ENCODE data around the gene PTPRO. TPM values are rescaled to one million over a fixed set of nuclear protein-coding genes. Genes with fewer than 3 reads are reported as not detected.

The PTPRO gene
- total RNA-seq, 1 experiment from 2014 or later = 0.52 TPM

GRCh38 chr12:15631007-15631715 is 308.9 kb downstream of the PTPRO start:
- no peak overlapping the region for H2BK20ac ChIP-seq (ENCODE audit: low read depth, low read length, poor library complexity, severe bottlenecking)
- H3K9ac ChIP-seq (ENCODE audit: extremely low read depth, insufficient read length, low read length) = no peak overlapping the region
- H3K79me2 ChIP-seq (ENCODE audit: insufficient read depth, low read length) = no peaks in the 10 kb centered on the region
- H3K14ac ChIP-seq (ENCODE audit: insufficient read depth, low read length) = no peak overlapping the region
- H4K91ac ChIP-seq (ENCODE audit: insufficient read length, low read depth, low read length) = no peak overlapping the region
- H3K4me2 ChIP-seq (ENCODE audit: insufficient read depth, insufficient read length, low read length) = no peak overlapping the region
- no peaks in the 10 kb centered on the region for H4K20me1 ChIP-seq (ENCODE audit: control insufficient read depth, insufficient read depth, insufficient read length)
- no peak overlapping the region for H3T11ph ChIP-seq (ENCODE audit: low read length)
- no peaks in the 10 kb centered on the region for H3K79me1 ChIP-seq (ENCODE audit: insufficient read depth, low read depth, low read length, poor library complexity, severe bottlenecking)
- no peaks in the 10 kb centered on the region for H3K27me3 ChIP-seq (ENCODE audit: insufficient read depth, low read length)
- H3K18ac ChIP-seq (ENCODE audit: insufficient read length, low read depth, low read length) = no peak overlapping the region
- no peak overlapping the region for H2AFZ ChIP-seq (ENCODE audit: low read length)
- H2BK15ac ChIP-seq (ENCODE audit: low read depth, low read length) = no peak overlapping the region
- H2BK5ac ChIP-seq (ENCODE audit: insufficient read length, low read length) = no peak overlapping the region
- TF ChIP-seq CTCF (conservative IDR thresholded peaks at IDR 0.05) = no peak
- peak overlapping the region in 1 of 2 experiments; percentile 7; a peak in 1 of 5 replicates for H3K4me3 Mint-ChIP-seq
- no peak overlapping the region for H3K27ac ChIP-seq (ENCODE audit: insufficient read length, low read depth, low read length)
- no CpG with 5 or more reads among the region's 6 CpGs for WGBS (ENCODE audit: extremely low coverage, insufficient read length, low lambda C conversion rate)
- H2AK5ac ChIP-seq (ENCODE audit: insufficient read length, low read length) = no peak overlapping the region
- H3K9me3 Mint-ChIP-seq = no peaks in the 10 kb centered on the region
- no peaks in the 10 kb centered on the region for H3K27me3 Mint-ChIP-seq (ENCODE audit: low read depth)
- no peaks in the 10 kb centered on the region for H3K23me2 ChIP-seq (ENCODE audit: insufficient read length, low read depth, low read length, poor library complexity, severe bottlenecking)
- no peak overlapping the region for H4K8ac ChIP-seq (replicated peaks; ENCODE audit: insufficient read length, low read depth, low read length)
- no peak overlapping the region for H4K5ac ChIP-seq (ENCODE audit: insufficient read length, low read depth, low read length)
- no peak for DNase-seq
- H3K23ac ChIP-seq (ENCODE audit: insufficient read length, low read depth, low read length) = no peak overlapping the region
- no peak overlapping the region for H2BK120ac ChIP-seq (ENCODE audit: low read depth, low read length, poor library complexity, severe bottlenecking)
- no peak overlapping the region for H2BK12ac ChIP-seq (ENCODE audit: insufficient read length, low read depth, low read length)
- no peak overlapping the region for H3K56ac ChIP-seq (ENCODE audit: insufficient read length, low read depth, low read length)
- peak overlapping the region in 2 of 3 experiments; percentile 38 to 87; a peak in 3 of 7 replicates for H3K27ac Mint-ChIP-seq
- no peaks in the 10 kb centered on the region; the same call in 1 of the 2 replicates for H3K4me1 ChIP-seq (ENCODE audit: insufficient read depth, low read length)
- H3K36me3 Mint-ChIP-seq (ENCODE audit: insufficient read depth in 1 of 3, low read depth in 3 of 3) = no peaks in the 10 kb centered on the region
- H3K9me3 ChIP-seq (ENCODE audit: control insufficient read depth, low read depth, low read length) = no peaks in the 10 kb centered on the region
- no peak overlapping the region for H3K4ac ChIP-seq (ENCODE audit: low read depth, low read length)
- peaks cover 8 to 9% of the 10 kb centered on the region in 2 experiments for H3K4me1 Mint-ChIP-seq

Measured in H9 (cell line).